Endodermal cell (in vitro differentiated cells): ENCODE measurements around the gene TGFB2. TPM values are rescaled to one million over a fixed set of nuclear protein-coding genes. Genes with fewer than 3 reads are reported as not detected.

Experiments
- DNase-seq: peaks from one replicate; pipeline ENCODE4 v3.0.0-alpha.2; 2017
- H3K27ac ChIP-seq: 2 replicates; pipeline ENCODE4 v1.5.1; 2013; ENCODE audit warnings: mild to moderate bottlenecking, low read depth, low read length, moderate library complexity
- H3K27me3 ChIP-seq: 2 replicates; pipeline ENCODE4 v1.6.1; 2013; ENCODE audit warnings: mild to moderate bottlenecking, low read length, moderate library complexity; ENCODE audit not compliant: insufficient read depth, control insufficient read depth, poor library complexity, severe bottlenecking
- H3K36me3 ChIP-seq: 2 replicates; pipeline ENCODE4 v1.7.0; 2013; ENCODE audit warnings: mild to moderate bottlenecking, low read length, moderate library complexity; ENCODE audit not compliant: control insufficient read depth, insufficient read depth
- H3K4me1 ChIP-seq: one replicate; pipeline ENCODE4 v1.7.0; 2013; ENCODE audit warnings: low read length; ENCODE audit not compliant: control insufficient read depth, insufficient read depth
- H3K4me3 ChIP-seq: 2 replicates; pipeline ENCODE4 v1.5.1; 2013; ENCODE audit warnings: mild to moderate bottlenecking, low read length, moderate library complexity
- H3K9ac ChIP-seq: 2 replicates; pipeline ENCODE4 v1.6.1; 2013; ENCODE audit warnings: mild to moderate bottlenecking, low read length, moderate library complexity; ENCODE audit not compliant: poor library complexity, severe bottlenecking; ENCODE audit errors: extremely low read depth
- H3K9me3 ChIP-seq: 2 replicates; pipeline ENCODE4 v1.6.1; 2013; ENCODE audit warnings: mild to moderate bottlenecking, low read length, moderate library complexity; ENCODE audit not compliant: control insufficient read depth
- H3K27ac Mint-ChIP-seq: 2 replicates; pipeline ENCODE4 v1.8.0; 2020; ENCODE audit warnings: mixed read lengths
- H3K27me3 Mint-ChIP-seq: 2 replicates; pipeline ENCODE4 v1.8.0; 2021; ENCODE audit warnings: mild to moderate bottlenecking, mixed read lengths; ENCODE audit not compliant: insufficient read depth
- H3K36me3 Mint-ChIP-seq: 2 replicates; pipeline ENCODE4 v1.8.0; 2020; ENCODE audit warnings: low read depth, mixed read lengths
- H3K4me1 Mint-ChIP-seq: 2 replicates; pipeline ENCODE4 v1.8.0; 2020; ENCODE audit warnings: mixed read lengths
- H3K4me3 Mint-ChIP-seq: 2 replicates; pipeline ENCODE4 v1.8.0; 2020; ENCODE audit warnings: mild to moderate bottlenecking, moderate library complexity, mixed read lengths
- H3K9me3 Mint-ChIP-seq: 2 replicates; pipeline ENCODE4 v1.8.0; 2020; ENCODE audit warnings: mild to moderate bottlenecking, mixed read lengths
- CTCF ChIP-seq: fragments of 200-600 bp; sonication (generic); conservative IDR thresholded peaks from 2 replicates; pipeline ENCODE4 v1.5.0; 2021; ENCODE audit warnings: antibody characterized with exemption, mild to moderate bottlenecking
- WGBS, 2 experiments: methylation state at CpG; one replicate each; pipeline versions ENCODE4 v1.1.5 to v1.1.7; 2013; ENCODE audit warnings: missing lambda C conversion rate in 2 of 2, mixed read lengths in 1 of 2; ENCODE audit not compliant: insufficient coverage in 1 of 2, insufficient read length in 1 of 2; 5-methylcytosine and 5-hydroxymethylcytosine counted together
- total RNA-seq, 2 donors: library from RNA; stranded (reverse); fragmentation: NEBNext Ultra II Directional in 1 of 2; extraction: Animal tissue kit (Norgen Biotek cat#: 25700) in 1 of 2; gene quantifications; 2 replicates in 1 of 2; 3 replicates in 1 of 2; pipeline ENCODE4 v1.2.1, GENCODE V29; 2021

TGFB2 gene
- total RNA-seq, 2 donors from 2014 or later, result 0.11 to 1.2 TPM

- no peak overlapping the region for H3K27ac ChIP-seq
- no peak overlapping the region for H3K9ac ChIP-seq
- H3K4me1 ChIP-seq, result no peaks in the 10 kb centered on the region
- no peaks in the 10 kb centered on the region for H3K27me3 ChIP-seq
- no peaks in the 10 kb centered on the region for H3K27me3 Mint-ChIP-seq
- peaks cover 4% of the 10 kb centered on the region for H3K4me1 Mint-ChIP-seq
- no peaks in the 10 kb centered on the region for H3K36me3 Mint-ChIP-seq
- H3K27ac Mint-ChIP-seq, result no peak overlapping the region
- no peak overlapping the region for H3K4me3 ChIP-seq
- TF ChIP-seq CTCF, result no peak
- H3K9me3 Mint-ChIP-seq, result peaks cover 19% of the 10 kb centered on the region
- peaks cover 6% of the 10 kb centered on the region for H3K9me3 ChIP-seq
- no peak overlapping the region for H3K4me3 Mint-ChIP-seq
- no peak for DNase-seq
- no peaks in the 10 kb centered on the region for H3K36me3 ChIP-seq
These were observed 76.4 kb downstream of the TGFB2 start for GRCh38 chr1:218421531-218421930.

- Histone ChIP-seq H3K27ac (no peak overlapping the region), H3K36me3 (no peaks in the 10 kb centered on the region), H3K9ac (no peak overlapping the region), H3K4me3 (no peak overlapping the region), H3K9me3 (no peaks in the 10 kb centered on the region), H3K4me1 (no peaks in the 10 kb centered on the region), H3K27me3 (no peaks in the 10 kb centered on the region)
- Mint-ChIP-seq H3K36me3 (no peaks in the 10 kb centered on the region), H3K27me3 (no peaks in the 10 kb centered on the region), H3K4me1 (peaks cover 4% of the 10 kb centered on the region), H3K4me3 (no peak overlapping the region), H3K27ac (no peak overlapping the region), H3K9me3 (no peaks in the 10 kb centered on the region)
- no peak for TF ChIP-seq CTCF
- DNase-seq, result no peak
These were observed 79.4 kb downstream of the TGFB2 start for GRCh38 chr1:218424502-218424901.

GRCh38 chr1:218425647-218426342 is 80.7 kb downstream of the TGFB2 start:
- Mint-ChIP-seq H3K27me3 (no peaks in the 10 kb centered on the region), H3K4me3 (no peak overlapping the region), H3K36me3 (no peaks in the 10 kb centered on the region), H3K4me1 (peaks cover 4% of the 10 kb centered on the region), H3K9me3 (no peaks in the 10 kb centered on the region), H3K27ac (no peak overlapping the region)
- DNase-seq, result no peak
- H3K4me1 ChIP-seq, result no peaks in the 10 kb centered on the region
- peak overlapping the region; percentile 26 for H3K27ac ChIP-seq
- H3K36me3 ChIP-seq, result no peaks in the 10 kb centered on the region
- no peak overlapping the region for H3K9ac ChIP-seq
- no peaks in the 10 kb centered on the region for H3K27me3 ChIP-seq
- 91 to 100% methylated on average over 2 to 5 of the region's 5 CpGs for WGBS, 2 experiments
- TF ChIP-seq CTCF, result no peak
- H3K4me3 ChIP-seq, result no peak overlapping the region
- H3K9me3 ChIP-seq, result no peaks in the 10 kb centered on the region
